B cell (primary cell): ENCODE results near the gene CZIB. TPM values are rescaled to one million over a fixed set of nuclear protein-coding genes. Genes with fewer than 3 reads are reported as not detected.
"Not testable (repeated sequence)": the region's sequence is repeated elsewhere in the genome, so short reads cannot be mapped to it uniquely, and the experiment has no call there.

Source experiments
- ATAC-seq: fragments of 200-7000 bp; cut with Tn5 transposase; one replicate; pipeline ENCODE4 v1.10.0; 2021; ENCODE audit warnings: low read depth, mild to moderate bottlenecking, moderate number of reproducible peaks, moderate library complexity
- CTCF ChIA-PET: fragments of 350-600 bp; sonication (Branson Sonifier 250); formaldehyde crosslinking; loops from one replicate; lab custom pipeline; 2021; ENCODE audit warnings: antibody characterized with exemption, inconsistent platforms; lab: Charles Lee
- POLR2A ChIA-PET: fragments of 350-600 bp; sonication (Branson Sonifier 250); formaldehyde crosslinking; loops from one replicate; lab custom pipeline; 2021; ENCODE audit warnings: antibody characterized with exemption; lab: Charles Lee
- DNase-seq: peaks from one replicate; pipeline ENCODE4 v3.0.0; 2013
- H2AFZ ChIP-seq: 2 replicates; pipeline ENCODE4 v1.6.1; 2012; ENCODE audit warnings: mild to moderate bottlenecking, low read depth, low read length; ENCODE audit not compliant: insufficient read depth, poor library complexity, severe bottlenecking
- H3K27ac ChIP-seq, 2 donors: 1 replicate in 1 of 2; 2 replicates in 1 of 2; pipeline ENCODE4 v1.5.1; 2012 to 2013; ENCODE audit warnings: low read length in 2 of 2, mild to moderate bottlenecking in 2 of 2, moderate library complexity in 1 of 2
- H3K27me3 ChIP-seq, 4 experiments: fragments of 200-600 bp in 1 of 4; sonication (generic) in 1 of 4; replicated peaks in 1 of 4; 1 replicate in 2 of 4; 2 replicates in 2 of 4; pipeline versions ENCODE4 v1.6.1 to v1.7.0; 2013 to 2016; ENCODE audit warnings: low read length in 3 of 4, mild to moderate bottlenecking in 2 of 4, mixed read lengths in 1 of 4, moderate library complexity in 1 of 4; ENCODE audit not compliant: insufficient read depth in 4 of 4, control insufficient read depth in 3 of 4; ENCODE audit errors: control extremely low read depth in 1 of 4
- H3K36me3 ChIP-seq, 2 experiments: replicated peaks in 1 of 2; 1 replicate in 1 of 2; 2 replicates in 1 of 2; pipeline versions ENCODE4 v1.6.1 to v1.7.1; 2013; ENCODE audit warnings: low read length in 1 of 2; ENCODE audit not compliant: insufficient read depth in 2 of 2, control insufficient read depth in 1 of 2; ENCODE audit errors: control extremely low read depth in 1 of 2, extremely low read depth in 1 of 2
- H3K4me1 ChIP-seq, 2 donors: fragments of 200-600 bp in 1 of 2; sonication (generic) in 1 of 2; 1 replicate in 1 of 2; 2 replicates in 1 of 2; pipeline versions ENCODE4 v1.5.1 to v1.6.1; 2013 to 2017; ENCODE audit warnings: low read length in 2 of 2; ENCODE audit not compliant: control insufficient read depth in 2 of 2, insufficient read depth in 2 of 2
- H3K4me2 ChIP-seq: replicated peaks from 2 replicates; pipeline ENCODE3; 2012; ENCODE audit warnings: mild to moderate bottlenecking, low read depth, low read length; ENCODE audit not compliant: poor library complexity, severe bottlenecking
- H3K4me3 ChIP-seq, 5 experiments: fragments of 200-600 bp in 1 of 5; sonication (generic) in 1 of 5; 1 replicate in 3 of 5; 2 replicates in 2 of 5; pipeline versions ENCODE4 v1.5.1 to v1.7.0; 2011 to 2016; ENCODE audit warnings: low read length in 4 of 5, mild to moderate bottlenecking in 4 of 5, low read depth in 2 of 5, control low read depth in 1 of 5, moderate library complexity in 1 of 5; ENCODE audit not compliant: insufficient read depth in 1 of 5; ENCODE audit errors: control extremely low read depth in 1 of 5, extremely low read depth in 1 of 5
- H3K79me2 ChIP-seq: fragments of 200-600 bp; sonication (generic); one replicate; pipeline ENCODE4 v1.6.0; 2016; ENCODE audit warnings: low read length; ENCODE audit not compliant: control insufficient read depth, insufficient read depth
- H3K9ac ChIP-seq: fragments of 200-600 bp; sonication (generic); 2 replicates; pipeline ENCODE4 v1.6.1; 2017; ENCODE audit warnings: mild to moderate bottlenecking, low read length, moderate library complexity
- H3K9me3 ChIP-seq, 3 donors: one replicate each; pipeline versions ENCODE4 v1.6.1 to v1.7.1; 2013; ENCODE audit warnings: low read length in 2 of 3; ENCODE audit not compliant: control insufficient read depth in 2 of 3, insufficient read depth in 1 of 3; ENCODE audit errors: control extremely low read depth in 1 of 3
- H4K20me1 ChIP-seq: 2 replicates; pipeline ENCODE4 v1.6.0; 2012; ENCODE audit warnings: mild to moderate bottlenecking, low read length; ENCODE audit not compliant: insufficient read depth, control insufficient read depth, poor library complexity, severe bottlenecking
- H3K27ac Mint-ChIP-seq: one replicate; pipeline ENCODE4 v1.8.0; 2021; ENCODE audit warnings: mixed read lengths
- H3K27me3 Mint-ChIP-seq: one replicate; pipeline ENCODE4 v1.8.0; 2021; ENCODE audit warnings: mixed read lengths
- H3K4me1 Mint-ChIP-seq: one replicate; pipeline ENCODE4 v1.8.0; 2021; ENCODE audit warnings: mixed read lengths
- H3K4me3 Mint-ChIP-seq: one replicate; pipeline ENCODE4 v1.8.0; 2021; ENCODE audit warnings: mixed read lengths
- H3K9me3 Mint-ChIP-seq: one replicate; pipeline ENCODE4 v1.8.0; 2022; ENCODE audit warnings: mixed read lengths; ENCODE audit not compliant: insufficient read depth
- CTCF ChIP-seq: fragments of 200-600 bp; IDR thresholded peaks from one replicate; pipeline ENCODE4 v1.8.0; 2022; ENCODE audit warnings: antibody characterized with exemption, mild to moderate bottlenecking
- EZH2 ChIP-seq: IDR thresholded peaks from 2 replicates; pipeline ENCODE4 v1.6.1; 2012; ENCODE audit warnings: borderline replicate concordance, low read depth, mild to moderate bottlenecking, moderate library complexity, low read length; ENCODE audit not compliant: insufficient read depth, poor library complexity, severe bottlenecking
- WGBS: methylation state at CpG from one replicate; pipeline ENCODE4 v1.1.5; 2013; ENCODE audit warnings: missing lambda C conversion rate; ENCODE audit not compliant: insufficient coverage; 5-methylcytosine and 5-hydroxymethylcytosine counted together
- intact Hi-C: fragments of 100-400 bp; cut with micrococcal nuclease; formaldehyde crosslinking; loops from one replicate; pipeline ENCODE4 v1.10.0; 2022
- polyA plus RNA-seq: library from polyadenylated mRNA; depleted of rRNA; stranded (reverse); fragments of >200 nt; gene quantifications from 2 replicates; pipeline ENCODE4 v1.2.3, GENCODE V29; 2012
- total RNA-seq, 2 donors: library from RNA; stranded (reverse); fragments of 120-200 nt in 1 of 2; gene quantifications; 1 replicate in 1 of 2; 2 replicates in 1 of 2; pipeline versions ENCODE4 v1.2.3 to v1.2.4, GENCODE V29; 2013 to 2022

The CZIB gene
- total and polyA plus RNA-seq, 2 donors (not counting 1 experiment from before 2014, with no cell fraction given), result 47.9 to 62.0 TPM

- Histone ChIP-seq H3K27ac (no peak overlapping the region), H3K27me3 (no peaks in the 10 kb centered on the region), H3K4me1 (no peaks in the 10 kb centered on the region), H3K36me3 (peaks cover 6 to 87% of the 10 kb centered on the region in 2 experiments), H4K20me1 (no peaks in the 10 kb centered on the region), H3K79me2 (peaks cover 19% of the 10 kb centered on the region), H3K9me3 (peaks cover 1 to 25% (median 20%) of the 10 kb centered on the region in 3 donors), H3K4me2 (no peak overlapping the region), H2AFZ (no peak overlapping the region), H3K4me3 (no peak overlapping the region), H3K9ac (no peak overlapping the region)
- H3K4me1 Mint-ChIP-seq, result no peaks in the 10 kb centered on the region
- H3K27ac Mint-ChIP-seq, result no peak overlapping the region
- H3K27me3 Mint-ChIP-seq, result no peaks in the 10 kb centered on the region
- intact Hi-C loops, result no loop called here
- no peak for TF ChIP-seq EZH2
- TF ChIP-seq CTCF, result no peak
- H3K9me3 Mint-ChIP-seq, result peaks cover 5% of the 10 kb centered on the region
- ATAC-seq (no peak), DNase-seq (no peak)
- no CpG with 5 or more reads among the region's 1 CpG for WGBS
- POLR2A ChIA-PET, result no interaction called here
- CTCF ChIA-PET, result no interaction called here
- H3K4me3 Mint-ChIP-seq, result no peak overlapping the region
Observed at GRCh38 chr1:53206735-53207379, 13.6 kb downstream of the CZIB start.

GRCh38 chr1:53206083-53206685 is 14.2 kb downstream of the CZIB start:
- H3K27me3 ChIP-seq, H3K4me3 Mint-ChIP-seq, H3K4me1 Mint-ChIP-seq, H3K27ac Mint-ChIP-seq, H3K4me3 ChIP-seq, H3K9ac ChIP-seq, H2AFZ ChIP-seq, H3K27me3 Mint-ChIP-seq, H4K20me1 ChIP-seq, H3K9me3 Mint-ChIP-seq, POLR2A ChIA-PET, H3K4me1 ChIP-seq, H3K4me2 ChIP-seq, ATAC-seq, H3K27ac ChIP-seq, intact Hi-C loops, CTCF ChIA-PET, DNase-seq: not testable (repeated sequence)
- peaks cover 19% of the 10 kb centered on the region for H3K79me2 ChIP-seq
- H3K9me3 ChIP-seq, result peaks cover 1 to 25% (median 20%) of the 10 kb centered on the region in 3 donors
- H3K36me3 ChIP-seq, result peaks cover 6 to 92% of the 10 kb centered on the region in 2 experiments
- WGBS, result 100% methylated on average over 2 of the region's 3 CpGs

GRCh38 chr1:53205496-53205895 is 14.9 kb downstream of the CZIB start:
- H3K27me3 Mint-ChIP-seq, POLR2A ChIA-PET, H3K9me3 Mint-ChIP-seq, CTCF ChIA-PET, H3K27ac ChIP-seq, H3K4me3 Mint-ChIP-seq, H3K4me2 ChIP-seq, H2AFZ ChIP-seq, H3K4me1 Mint-ChIP-seq, H3K9ac ChIP-seq, ATAC-seq, H3K27ac Mint-ChIP-seq, H4K20me1 ChIP-seq, intact Hi-C loops, H3K4me1 ChIP-seq, H3K4me3 ChIP-seq, DNase-seq, H3K27me3 ChIP-seq: not testable (repeated sequence)
- peaks cover 24% of the 10 kb centered on the region for H3K79me2 ChIP-seq
- H3K36me3 ChIP-seq, result peaks cover 6 to 91% of the 10 kb centered on the region in 2 experiments
- peaks cover 1 to 25% (median 20%) of the 10 kb centered on the region in 3 donors for H3K9me3 ChIP-seq
- WGBS, result 100% methylated on average over 1 of the region's 1 CpG
